Fibroblast of the aortic adventitia (primary cell): ENCODE results near the gene IDI2. TPM values are rescaled to one million over a fixed set of nuclear protein-coding genes. Genes with fewer than 3 reads are reported as not detected.

Experiments
- DNase-seq: peaks from one replicate; pipeline ENCODE4 v3.0.0-alpha.2; 2010; ENCODE audit warnings: low read depth
- H3K4me3 ChIP-seq: 2 replicates; pipeline ENCODE4 v1.5.1; 2011; ENCODE audit warnings: low read depth, mild to moderate bottlenecking, control low read depth, low read length, moderate library complexity
- CTCF ChIP-seq: IDR thresholded peaks from 2 replicates; pipeline ENCODE4 v1.5.1; 2011; ENCODE audit warnings: mild to moderate bottlenecking, low read length, control low read depth, inconsistent platforms; ENCODE audit not compliant: insufficient read depth
- total RNA-seq: library from RNA; depleted of rRNA; stranded (reverse); fragments of >200 nt; gene quantifications from 2 replicates; pipeline ENCODE4 v1.2.3, GENCODE V29; 2012; ENCODE audit warnings: low replicate concordance

The IDI2 gene
- total RNA-seq, 1 donor = not detected

- no peak for DNase-seq
- no peak for TF ChIP-seq CTCF
- no peak overlapping the region for H3K4me3 ChIP-seq
These were observed 40.3 kb downstream of the IDI2 start for GRCh38 chr10:985361-985760.

- TF ChIP-seq CTCF = no peak
- H3K4me3 ChIP-seq = no peak overlapping the region
- peak; percentile 42 for DNase-seq
These were observed 41.5 kb downstream of the IDI2 start for GRCh38 chr10:983971-984655.

- DNase-seq = no peak
- TF ChIP-seq CTCF = no peak
These were observed 42.3 kb downstream of the IDI2 start for GRCh38 chr10:983401-983800.

GRCh38 chr10:980468-981093, 45.1 kb downstream of the IDI2 start:
- no peak for DNase-seq
- no peak for TF ChIP-seq CTCF
- no peak overlapping the region for H3K4me3 ChIP-seq

More at GRCh38 chr10:983401-983800, 42.3 kb downstream of the IDI2 start:
- no peak overlapping the region for H3K4me3 ChIP-seq

- no peak overlapping the region for H3K4me3 ChIP-seq
- DNase-seq = no peak
- no peak for TF ChIP-seq CTCF
These were observed 46.7 kb downstream of the IDI2 start for GRCh38 chr10:978826-979421.

- no peak for DNase-seq
- no peak overlapping the region for H3K4me3 ChIP-seq
- TF ChIP-seq CTCF = no peak
These were observed 49.3 kb downstream of the IDI2 start for GRCh38 chr10:976316-976715.
